ENCODE data around the gene NTRK1.

Gene NTRK1

DNA sequence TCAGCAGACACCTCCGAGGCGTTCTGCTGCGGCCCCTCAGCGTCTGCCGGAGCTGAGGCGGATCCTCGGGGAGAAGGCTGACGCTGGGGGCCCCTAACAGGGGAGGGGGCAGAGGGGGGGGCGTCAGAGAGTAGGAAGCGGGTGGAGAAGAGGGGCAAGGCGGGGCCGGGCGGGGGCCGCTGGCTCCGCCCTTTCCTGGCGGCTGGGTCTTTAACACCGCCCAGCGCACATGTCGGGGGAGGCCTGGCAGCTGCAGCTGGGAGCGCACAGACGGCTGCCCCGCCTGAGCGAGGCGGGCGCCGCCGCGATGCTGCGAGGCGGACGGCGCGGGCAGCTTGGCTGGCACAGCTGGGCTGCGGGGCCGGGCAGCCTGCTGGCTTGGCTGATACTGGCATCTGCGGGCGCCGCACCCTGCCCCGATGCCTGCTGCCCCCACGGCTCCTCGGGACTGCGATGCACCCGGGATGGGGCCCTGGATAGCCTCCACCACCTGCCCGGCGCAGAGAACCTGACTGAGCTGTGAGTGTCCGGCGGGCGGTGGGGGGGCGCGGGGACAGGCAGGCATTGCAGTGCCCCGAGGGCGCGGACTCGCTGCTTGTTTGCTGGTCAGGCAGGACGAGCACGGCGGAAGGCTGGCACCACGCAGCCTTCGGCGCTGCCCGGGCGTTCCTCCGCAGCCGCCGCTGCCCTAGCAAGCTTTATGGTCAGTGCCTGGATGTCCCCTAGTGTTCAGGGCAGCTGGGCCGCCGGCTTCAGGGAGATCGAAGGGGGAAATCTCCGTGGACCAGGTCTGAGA, at the start of gene NTRK1:
Gene NTRK1 (plus strand): TSS at position 238 of the 796 bp plus-strand sequence. CDS start 70 bp downstream, at position 308.
- peak in 1 of 2 experiments; percentile 33 for DNase-seq

DNA sequence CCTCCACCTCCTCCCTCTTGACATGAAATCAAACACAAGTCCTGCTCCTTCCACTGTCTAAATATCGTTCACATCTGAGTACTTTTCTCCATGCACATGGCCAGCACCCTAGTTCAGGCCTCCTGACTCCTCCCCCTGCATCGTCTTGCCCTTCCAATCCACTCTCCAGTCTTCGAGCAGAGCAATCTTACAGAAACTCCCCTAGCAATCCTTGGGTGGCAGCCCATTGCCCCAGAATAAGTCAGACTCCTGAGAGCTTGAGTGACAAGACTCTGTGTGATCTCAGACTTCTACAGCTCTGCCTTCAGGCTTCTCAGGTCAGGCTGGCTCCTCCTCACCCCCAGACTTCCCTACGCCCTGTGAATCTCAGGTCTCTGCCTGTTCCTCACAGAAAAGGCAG, 49.5 kb upstream of the NTRK1 start:
- DNase-seq, result no peak

DNA sequence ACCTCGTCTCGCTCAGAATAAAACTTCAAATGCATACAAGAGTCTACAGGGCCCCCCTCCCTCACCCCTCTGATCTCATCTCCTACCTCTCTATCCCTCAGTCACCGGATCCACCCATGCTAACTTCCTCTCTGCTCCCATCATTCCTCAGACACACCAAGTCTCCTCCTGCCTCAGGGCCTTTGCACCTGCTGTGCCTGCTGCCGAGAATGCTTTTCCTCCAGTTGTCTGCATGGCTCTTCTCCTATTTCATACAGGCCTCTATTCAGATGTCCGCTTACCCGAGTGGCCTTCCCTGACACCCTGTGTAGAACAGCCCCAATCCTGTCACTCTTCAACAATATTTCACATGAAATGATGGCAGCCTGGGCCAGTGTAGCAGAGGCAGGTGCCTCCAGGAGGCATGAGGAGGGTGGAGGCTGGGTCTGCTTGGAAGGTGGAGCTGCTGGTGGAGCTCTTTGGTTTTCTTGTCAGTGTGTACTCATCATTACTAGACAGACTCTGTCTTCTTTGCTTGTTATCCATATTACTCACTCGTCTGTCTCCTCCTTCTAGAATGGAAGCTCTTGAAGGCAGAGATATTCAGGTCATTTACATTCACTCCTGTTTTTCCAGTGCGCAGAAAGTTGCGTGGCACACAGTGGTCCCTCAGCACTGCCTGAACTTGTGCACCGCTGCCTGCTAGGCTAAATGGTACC, 48.2 kb upstream of the NTRK1 start:
- no peak for DNase-seq

DNA sequence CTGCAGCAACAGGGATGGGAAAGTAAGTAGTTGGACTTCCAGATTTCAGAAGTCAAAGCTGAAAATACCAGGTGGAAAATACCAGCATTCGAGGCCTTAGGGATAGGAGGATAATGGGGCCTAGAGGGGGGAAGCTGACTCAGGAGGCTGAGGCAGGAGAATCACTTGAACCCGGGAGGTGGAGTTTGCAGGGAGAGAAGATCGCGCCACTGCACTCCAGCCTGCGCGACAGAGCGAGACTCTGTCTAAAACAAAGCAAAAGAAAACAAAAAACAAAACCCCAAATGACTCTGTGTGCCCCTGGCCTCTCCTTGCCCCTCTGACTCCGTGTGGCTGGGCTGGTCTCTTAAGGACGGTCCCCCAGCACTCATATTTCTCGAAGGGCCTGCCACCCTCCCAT, 47.4 kb upstream of the NTRK1 start:
- no peak for DNase-seq

DNA sequence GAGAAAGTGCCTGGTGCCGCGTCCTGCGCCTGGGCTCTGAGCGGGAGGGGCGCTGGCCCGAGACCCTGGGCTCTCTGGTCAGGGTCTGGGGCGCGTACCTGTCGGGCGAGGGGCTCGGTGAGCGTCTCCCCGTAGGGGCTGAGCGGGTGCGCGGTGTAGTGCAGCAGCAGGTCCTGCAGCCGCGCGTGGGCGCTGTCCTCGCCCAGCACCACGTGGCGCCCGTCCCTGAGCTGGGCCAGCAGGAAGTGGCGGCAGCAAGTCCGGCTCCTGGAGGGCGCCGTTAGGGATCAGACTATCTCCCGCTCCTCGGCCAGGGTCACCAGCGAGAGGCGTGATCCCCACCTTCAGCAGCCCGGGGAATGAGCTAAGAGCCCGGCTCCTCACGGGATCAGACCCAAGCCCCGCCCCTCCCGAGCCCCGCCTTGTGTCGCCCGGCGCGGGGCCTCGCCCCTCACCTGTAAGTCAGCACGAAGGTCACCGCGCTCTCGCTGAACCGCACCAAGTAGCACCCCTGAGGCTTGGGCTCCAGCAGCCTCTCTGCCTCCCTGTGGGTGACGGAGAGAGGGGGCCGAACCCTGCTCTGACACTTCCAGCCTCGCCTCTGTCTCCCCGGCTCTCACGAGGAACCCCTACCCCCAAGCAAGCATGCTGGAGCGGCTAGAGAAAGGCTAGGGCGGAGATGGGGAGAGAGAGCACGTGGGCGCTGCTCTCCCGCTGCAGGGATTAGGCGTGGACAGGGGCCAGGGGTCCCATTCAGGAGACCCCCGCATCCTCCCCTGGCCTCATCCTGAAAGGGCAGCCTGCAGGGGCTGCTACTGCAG, 46.7 kb upstream of the NTRK1 start:
- peak; percentile 40 to 60 for DNase-seq

DNA sequence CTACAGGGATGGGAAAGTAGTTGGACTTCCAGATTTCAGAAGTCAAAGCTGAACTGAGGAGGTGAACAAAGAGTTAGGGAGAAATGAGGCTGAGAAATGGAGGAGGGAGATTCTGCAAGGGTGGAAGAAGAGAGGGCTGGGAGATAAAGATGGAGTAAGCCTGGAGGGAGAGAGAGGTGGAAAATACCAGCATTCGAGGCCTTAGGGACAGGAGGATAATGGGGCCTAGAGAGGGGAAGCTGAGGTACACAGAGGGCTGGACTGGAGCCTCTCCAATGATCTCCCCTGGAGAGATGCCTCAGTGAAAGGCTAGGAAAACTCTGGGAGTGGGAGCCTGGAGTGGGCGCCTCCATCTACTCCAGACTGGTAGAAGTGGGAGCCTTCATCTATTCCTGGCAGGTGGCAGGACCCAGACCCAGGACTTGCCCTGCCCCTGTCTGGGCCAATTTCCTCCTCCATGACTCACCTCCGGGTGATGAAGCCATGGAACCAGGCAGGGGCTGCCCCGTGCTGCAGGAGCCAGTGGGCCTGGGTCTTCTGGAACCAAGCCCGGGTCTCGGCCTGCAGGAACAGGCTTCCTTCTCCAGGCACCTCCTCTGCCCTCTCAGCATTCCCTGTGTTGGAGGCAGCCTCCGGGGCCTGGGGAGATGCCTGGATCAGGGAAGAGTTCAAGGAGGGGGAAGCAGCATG, 45.9 kb upstream of the NTRK1 start:
- DNase-seq, result no peak

DNA sequence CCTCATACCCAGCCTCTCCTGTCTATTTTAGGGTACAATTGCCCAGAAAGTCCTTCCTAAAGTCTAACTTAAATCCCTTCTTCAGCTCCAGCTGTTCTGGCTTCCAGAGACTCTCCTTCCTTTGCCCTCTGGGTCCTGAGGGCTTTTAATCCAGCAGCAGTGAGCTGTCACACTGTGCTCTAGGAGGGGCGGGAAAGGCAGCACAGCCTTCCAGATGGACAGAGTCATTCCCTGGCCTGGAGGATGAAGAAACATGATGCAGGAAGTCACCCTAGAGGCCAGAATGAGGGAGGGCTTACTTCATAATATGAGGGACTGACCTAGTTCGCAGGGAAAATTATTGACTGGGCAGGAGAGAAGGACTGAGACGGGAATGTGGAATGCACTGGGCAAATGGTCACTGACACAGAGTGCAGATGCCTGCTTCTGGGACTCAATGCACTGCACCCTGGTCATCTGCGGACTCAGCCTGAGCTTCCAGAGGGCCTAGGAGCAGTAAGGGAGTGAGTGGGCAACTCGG, 45.3 kb upstream of the NTRK1 start:
- DNase-seq, result no peak

DNA sequence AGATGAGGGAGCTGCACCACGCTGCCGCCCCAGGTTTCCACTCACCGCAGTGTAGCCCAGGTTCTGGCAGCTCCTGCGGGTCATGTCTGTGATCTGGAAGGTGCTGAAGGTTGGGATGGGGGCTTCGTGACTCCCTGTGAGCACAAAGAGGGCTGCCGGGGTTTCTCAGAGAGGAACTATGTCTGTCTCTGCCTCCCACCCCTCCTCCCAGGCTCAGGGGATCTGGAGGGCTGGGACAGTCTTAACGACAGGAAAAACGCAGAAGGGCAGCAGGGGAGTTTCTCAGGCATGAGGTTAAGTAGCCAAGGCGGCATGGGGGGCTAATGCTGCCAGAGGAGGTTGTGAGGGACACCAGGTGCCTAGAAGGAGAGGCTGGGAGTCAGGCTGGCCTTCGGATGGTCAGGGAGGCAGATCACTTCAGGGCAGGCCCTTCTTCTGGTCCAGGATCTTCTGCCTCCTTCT, 44.7 kb upstream of the NTRK1 start:
- no peak for DNase-seq

DNA sequence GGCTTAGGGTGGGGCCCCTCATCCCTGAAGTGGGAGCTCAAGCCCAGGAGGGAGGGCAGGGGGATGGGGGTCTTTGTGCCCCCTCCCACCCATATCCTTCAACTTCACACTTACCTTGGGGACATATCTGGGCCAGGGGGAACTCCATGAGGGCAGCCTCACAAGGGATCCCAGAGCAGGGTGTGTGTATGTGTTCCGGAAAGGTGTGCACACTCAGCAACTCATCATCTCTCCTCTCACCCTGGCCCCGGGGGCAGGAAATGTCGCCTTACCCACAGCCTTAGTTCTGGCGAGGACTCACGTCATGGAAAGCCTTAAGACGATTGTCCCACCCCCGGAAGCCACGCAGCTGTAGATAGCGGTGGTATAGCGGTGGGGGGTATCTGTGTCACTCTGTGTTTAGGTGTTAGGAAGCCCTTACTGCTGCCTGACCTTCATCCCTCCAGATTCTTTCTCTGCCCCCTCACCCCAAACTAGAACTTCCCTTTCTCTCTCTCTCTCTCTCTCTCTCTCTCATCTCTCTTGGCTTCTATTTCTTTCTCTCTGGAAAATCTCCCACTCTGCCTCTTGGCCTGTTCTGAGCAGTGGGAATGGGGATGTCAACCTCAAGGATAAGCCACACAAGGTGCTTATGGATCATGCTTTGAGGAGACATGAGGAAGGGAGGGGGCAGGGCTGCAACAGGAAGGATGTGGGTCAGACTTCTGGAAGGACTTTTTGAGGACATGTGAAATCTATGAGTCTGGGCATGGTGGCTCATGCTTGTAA, 43.9 kb upstream of the NTRK1 start, which contains the start of gene SH2D2A:
Gene SH2D2A (minus strand): TSS at position 288 of the 768 bp plus-strand sequence. CDS start 140 bp downstream, at position 148.
- no peak for DNase-seq

DNA sequence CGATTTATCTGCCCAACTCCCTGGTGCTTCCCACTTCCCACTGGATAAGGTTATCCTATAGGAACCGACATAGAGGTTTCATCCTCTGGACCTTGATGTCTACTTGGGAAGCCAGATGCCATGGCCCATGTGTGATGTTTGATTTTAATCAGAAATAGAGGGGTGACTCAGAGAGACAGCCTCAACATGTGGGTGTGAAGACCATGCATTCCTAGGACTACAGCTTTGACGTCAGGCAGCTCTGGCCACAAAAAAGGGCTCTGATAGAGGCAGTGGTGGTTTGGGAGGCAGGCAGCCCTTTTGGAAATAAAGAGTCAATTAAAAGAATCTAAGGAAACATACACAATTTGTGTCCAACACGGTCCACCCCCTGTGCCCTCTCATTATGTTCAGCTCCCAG, 38.9 kb upstream of the NTRK1 start:
- no peak for DNase-seq

DNA sequence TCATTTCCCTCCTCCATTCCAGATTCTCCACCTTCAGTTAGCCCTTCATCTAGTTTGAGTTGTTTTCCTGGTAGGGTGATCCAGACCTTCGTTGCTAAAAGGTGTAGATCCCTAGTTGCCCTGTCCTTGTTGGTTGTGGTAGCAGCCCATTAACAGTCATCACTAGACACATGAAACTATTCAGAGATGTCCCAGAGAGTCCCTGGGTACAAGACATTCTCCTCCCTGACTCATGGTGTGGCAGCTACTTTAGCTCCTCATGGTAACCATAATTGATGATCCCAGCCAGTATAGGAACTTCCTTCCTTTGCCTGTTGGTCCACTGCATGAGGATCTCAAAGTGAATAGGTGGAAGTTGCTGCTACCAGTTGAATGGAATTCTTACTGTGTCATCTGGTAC, 38.0 kb upstream of the NTRK1 start:
- no peak for DNase-seq

DNA sequence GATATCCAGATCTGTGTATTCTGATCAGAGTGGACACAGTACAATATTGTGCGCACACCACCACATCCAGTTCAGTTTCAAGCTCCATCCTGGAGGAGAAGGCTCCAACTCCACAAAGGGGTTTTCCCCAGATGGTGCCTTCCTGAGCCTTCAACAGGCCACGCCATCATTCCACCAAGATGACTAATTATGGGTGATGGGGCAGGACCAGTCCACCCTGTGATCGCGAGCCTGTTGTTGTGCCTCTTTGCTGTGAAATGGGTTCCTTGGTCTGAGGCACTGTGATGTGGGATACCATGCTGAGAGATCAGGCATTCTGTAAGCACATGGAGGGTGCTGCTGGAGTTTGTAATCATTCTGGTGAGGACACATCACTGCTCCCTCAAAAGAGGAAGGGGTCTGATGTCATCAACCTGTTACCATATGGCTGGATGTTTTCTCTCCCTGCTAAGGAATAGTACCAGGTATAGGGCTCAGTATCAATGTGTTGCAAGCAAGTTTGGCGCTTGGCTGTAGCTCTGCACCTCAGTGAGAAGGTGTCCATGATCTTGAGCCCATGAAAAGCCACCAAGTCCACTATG, 37.4 kb upstream of the NTRK1 start:
- no peak for DNase-seq

DNA sequence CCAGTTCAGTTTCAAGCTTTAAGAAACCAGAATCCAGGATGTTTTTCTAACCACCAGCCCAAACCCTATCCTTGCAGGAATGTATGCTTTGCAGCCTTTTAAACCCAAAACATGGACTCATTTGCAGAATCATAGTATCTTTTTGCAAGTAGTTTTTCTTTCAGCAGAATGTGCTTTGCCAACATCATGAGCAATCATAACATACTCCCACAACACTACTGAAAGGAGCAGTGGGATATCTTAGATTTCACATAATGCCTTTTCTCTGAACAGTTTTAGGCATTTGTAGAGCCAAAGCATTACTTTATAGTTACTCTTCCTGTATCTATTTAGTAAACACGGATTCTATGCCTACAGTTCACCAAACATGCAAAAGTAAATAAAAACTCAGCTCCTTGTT, 34.0 kb upstream of the NTRK1 start:
- no peak for DNase-seq

DNA sequence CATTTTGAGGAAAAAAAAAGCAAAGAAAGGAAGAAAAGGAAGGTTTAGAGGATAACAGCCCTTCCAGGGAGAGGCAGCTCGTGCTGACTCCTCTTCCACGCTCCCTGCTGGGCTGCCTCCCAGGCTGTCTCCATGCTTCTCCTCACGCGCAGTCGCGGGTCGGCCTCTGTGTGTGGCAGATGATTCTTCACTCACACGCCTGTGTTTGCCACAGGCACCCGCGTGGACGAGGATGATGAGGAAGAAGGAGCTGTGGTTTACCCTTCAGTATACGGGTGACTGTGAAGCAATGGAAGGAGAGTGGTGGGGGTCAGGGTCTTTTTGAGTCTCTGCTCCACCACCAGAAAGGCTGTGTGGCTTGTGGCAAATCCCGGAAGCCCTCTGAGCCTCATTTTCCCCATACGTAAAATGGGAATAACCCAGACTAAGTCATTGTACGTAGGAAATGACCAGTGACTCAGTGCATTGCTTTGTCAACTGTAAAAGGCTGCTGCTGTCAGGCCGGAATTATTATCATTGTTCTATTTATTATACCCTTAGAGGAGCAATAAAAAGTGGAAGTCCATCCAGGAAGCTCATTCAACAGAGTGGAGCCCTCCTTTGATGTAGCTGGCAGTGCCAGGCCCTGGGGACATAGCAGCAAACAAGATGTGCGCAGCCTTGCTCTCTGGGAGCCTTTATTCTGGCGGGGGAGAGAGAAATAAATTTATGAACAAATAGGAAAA, 32.1 kb upstream of the NTRK1 start:
- no peak for DNase-seq

DNA sequence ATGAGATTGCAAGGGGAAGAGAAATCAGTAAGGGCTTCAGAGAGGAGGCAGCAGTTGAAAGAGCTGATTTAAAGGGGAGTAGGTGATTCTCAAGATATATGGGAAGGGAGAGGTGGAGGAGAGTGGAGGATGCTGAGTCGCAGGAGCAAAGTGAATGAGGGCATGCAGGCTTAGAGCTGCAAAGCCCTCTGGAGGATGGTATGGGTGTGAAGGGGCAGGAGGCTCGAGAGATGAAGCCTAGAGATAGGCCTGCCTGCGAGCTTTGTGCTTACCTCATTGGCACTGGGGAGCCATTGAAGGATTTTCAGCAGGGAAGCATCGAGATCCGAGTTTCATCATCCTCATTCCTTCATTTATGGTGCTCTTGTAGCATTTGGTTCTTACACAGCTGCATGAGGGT, 28.2 kb upstream of the NTRK1 start:
- DNase-seq, result no peak

DNA sequence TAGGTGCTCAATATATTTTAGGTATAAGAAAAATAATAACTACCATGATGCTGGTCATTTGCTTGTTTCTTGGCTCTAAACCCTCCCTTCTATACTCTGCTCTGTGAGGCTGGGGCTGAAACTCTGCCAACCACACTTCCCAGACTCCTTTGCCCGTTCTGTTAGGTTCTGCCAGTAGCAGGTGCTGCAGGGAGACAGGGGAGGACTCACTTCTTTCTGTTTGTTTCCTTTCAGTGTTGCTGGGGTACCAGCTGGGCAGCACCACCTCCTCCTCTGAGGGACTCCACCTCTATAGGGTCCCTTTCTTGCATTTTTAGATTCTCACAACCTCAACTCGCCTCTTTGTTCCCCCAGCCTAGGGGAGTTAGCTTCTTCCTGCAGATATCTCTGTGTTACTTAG, 27.1 kb upstream of the NTRK1 start:
- DNase-seq, result no peak

DNA sequence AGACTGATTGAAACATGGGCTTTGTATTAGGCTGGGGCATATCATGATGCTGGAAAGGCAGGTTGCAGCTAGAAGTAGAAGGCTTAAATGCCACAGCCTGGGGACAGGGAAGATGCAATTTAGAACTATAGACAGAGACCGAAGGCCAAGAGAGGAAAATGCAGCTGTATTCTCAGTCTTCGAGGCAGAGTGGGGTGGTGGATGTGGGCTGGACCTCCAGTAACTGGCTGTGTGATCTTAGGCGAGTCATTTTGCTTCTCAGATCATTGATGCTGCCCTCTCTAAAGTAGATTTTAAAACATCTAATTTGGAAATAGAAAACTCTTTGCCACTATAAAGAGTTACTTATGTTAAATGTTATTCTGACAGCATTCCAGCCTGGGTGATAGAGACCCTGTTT, 26.3 kb upstream of the NTRK1 start:
- DNase-seq, result no peak

DNA sequence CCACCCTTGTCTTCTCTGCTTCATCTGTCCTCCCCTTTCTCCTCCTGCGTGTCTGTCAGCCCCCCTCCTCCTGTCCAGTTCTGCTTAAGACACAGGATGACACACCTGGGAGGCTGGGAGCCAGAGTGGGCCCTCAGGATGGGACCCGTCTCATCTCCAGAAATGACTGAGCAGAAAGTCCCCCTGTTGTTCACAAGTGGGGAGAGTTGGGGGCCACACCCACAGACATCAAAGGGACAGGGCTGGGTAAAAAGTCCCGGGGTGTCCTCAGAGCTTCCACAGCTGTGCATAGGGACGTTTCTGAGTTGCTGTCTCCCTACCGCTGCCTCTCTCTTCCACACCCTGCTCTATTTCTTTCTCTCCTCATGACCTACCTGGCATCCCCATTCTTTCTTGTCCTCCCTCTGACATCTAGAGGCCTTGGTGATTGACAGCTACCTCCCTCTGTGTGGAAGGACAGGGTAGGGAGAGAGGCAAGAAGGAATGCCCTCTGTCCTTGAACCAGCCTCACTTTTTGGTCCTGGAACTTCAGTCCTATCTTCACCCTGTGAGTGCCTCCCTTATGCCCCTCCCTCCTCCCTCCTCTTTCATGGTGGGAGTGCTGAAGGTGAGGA, 24.5 kb upstream of the NTRK1 start:
- no peak for DNase-seq

DNA sequence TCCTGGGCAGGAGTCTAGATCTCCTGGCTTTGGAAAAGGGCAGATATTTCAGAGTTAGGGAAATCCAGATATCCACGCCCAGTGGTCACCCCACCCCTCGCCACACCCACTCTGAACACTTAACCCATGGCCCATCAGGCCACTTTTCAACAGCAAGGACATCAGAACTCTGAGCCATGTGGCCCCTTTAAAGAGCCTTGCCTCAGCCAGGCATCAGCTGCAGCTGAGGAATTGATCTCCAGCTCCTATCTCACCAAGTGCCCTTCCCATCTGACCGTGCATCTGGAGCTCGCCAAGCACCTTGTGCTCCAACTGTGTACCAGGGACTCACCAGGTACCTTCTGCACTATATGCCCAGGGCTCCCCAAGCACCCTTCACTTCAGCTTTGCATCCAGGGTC, 23.8 kb upstream of the NTRK1 start:
- DNase-seq, result no peak

DNA sequence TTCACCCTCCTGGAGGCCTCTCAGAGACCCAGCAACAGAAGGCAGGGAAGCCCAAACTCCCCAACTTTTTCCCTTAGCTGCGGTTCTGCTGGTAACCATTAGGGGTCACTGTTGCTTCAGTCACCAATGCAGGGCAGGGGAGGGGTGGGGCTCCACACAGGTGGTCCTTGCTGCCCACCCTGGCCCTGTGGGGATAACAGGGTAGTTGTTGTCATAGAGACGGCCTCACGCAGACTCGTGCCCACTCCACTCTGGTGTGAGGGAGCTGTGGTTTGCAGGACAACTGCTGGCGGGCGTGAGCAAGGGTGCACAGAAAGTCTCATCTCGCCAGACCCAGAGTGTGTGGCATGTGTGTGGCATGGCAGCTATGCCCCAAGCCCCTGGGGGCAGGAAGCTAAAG, 21.7 kb upstream of the NTRK1 start:
- DNase-seq, result peak in 1 of 2 experiments; percentile 12

Data from NCI-H1930 (cell line).